HEK293T (cell line): ENCODE results near the gene COX5B.

ENCODE experiments used
- CTCF ChIA-PET: fragments of 350-600 bp; formaldehyde crosslinking; extraction: SDS; loops from one replicate; lab custom pipeline; 2021; ENCODE audit warnings: antibody characterized with exemption, inconsistent platforms; lab: Yijun Ruan, JAX
- POLR2A ChIA-PET: fragments of 350-600 bp; formaldehyde crosslinking; extraction: SDS; loops from one replicate; lab custom pipeline; 2020; ENCODE audit warnings: antibody characterized with exemption, inconsistent platforms; lab: Yijun Ruan, JAX
- DNase-seq: peaks from one replicate; pipeline ENCODE4 v3.0.0; 2012; ENCODE audit warnings: mixed read lengths; ENCODE audit errors: extremely low spot score
- ARNT ChIP-seq: fragments of 450-650 bp; IDR thresholded peaks from 2 replicates; pipeline ENCODE4 v1.6.1; 2017; ENCODE audit warnings: mild to moderate bottlenecking
- BHLHE40 ChIP-seq: fragments of 450-650 bp; IDR thresholded peaks from 2 replicates; pipeline ENCODE4 v1.6.1; 2016; ENCODE audit warnings: mild to moderate bottlenecking, moderate library complexity, borderline replicate concordance
- CTBP1 ChIP-seq: fragments of 450-650 bp; IDR thresholded peaks from 2 replicates; pipeline ENCODE4 v1.6.1; 2016; ENCODE audit warnings: borderline replicate concordance
- ELF4 ChIP-seq: fragments of 450-650 bp; IDR thresholded peaks from 2 replicates; pipeline ENCODE4 v1.6.1; 2017; ENCODE audit warnings: antibody characterized with exemption
- FOXA1 ChIP-seq: fragments of 450-650 bp; IDR thresholded peaks from 2 replicates; pipeline ENCODE4 v1.6.1; 2016; ENCODE audit warnings: mild to moderate bottlenecking
- FOXK2 ChIP-seq: fragments of 450-650 bp; IDR thresholded peaks from 2 replicates; pipeline ENCODE4 v1.6.1; 2016; ENCODE audit warnings: mild to moderate bottlenecking
- FOXM1 ChIP-seq: fragments of 450-650 bp; IDR thresholded peaks from 2 replicates; pipeline ENCODE4 v1.6.1; 2017; ENCODE audit warnings: mild to moderate bottlenecking, borderline replicate concordance
- HDGF ChIP-seq: fragments of 450-650 bp; IDR thresholded peaks from 2 replicates; pipeline ENCODE4 v1.6.1; 2017; ENCODE audit warnings: antibody characterized with exemption, borderline replicate concordance
- L3MBTL2 ChIP-seq: fragments of 450-650 bp; conservative IDR thresholded peaks from 2 replicates; pipeline ENCODE4 v1.6.1; 2016; ENCODE audit warnings: mild to moderate bottlenecking
- LEF1 ChIP-seq: fragments of 450-650 bp; IDR thresholded peaks from 2 replicates; pipeline ENCODE4 v1.6.1; 2017; ENCODE audit warnings: mild to moderate bottlenecking, borderline replicate concordance
- NFRKB ChIP-seq: fragments of 450-650 bp; IDR thresholded peaks from 2 replicates; pipeline ENCODE4 v1.6.1; 2016; ENCODE audit warnings: mild to moderate bottlenecking, moderate library complexity
- PKNOX1 ChIP-seq: fragments of 450-650 bp; IDR thresholded peaks from 2 replicates; pipeline ENCODE4 v1.6.1; 2016
- SP1 ChIP-seq: fragments of 450-650 bp; IDR thresholded peaks from 2 replicates; pipeline ENCODE4 v1.6.1; 2017
- SUZ12 ChIP-seq: fragments of 450-650 bp; IDR thresholded peaks from 2 replicates; pipeline ENCODE4 v1.6.1; 2016; ENCODE audit warnings: mild to moderate bottlenecking
- TARDBP ChIP-seq: fragments of 450-650 bp; IDR thresholded peaks from 2 replicates; pipeline ENCODE4 v1.6.1; 2016
- ZNF384 ChIP-seq: fragments of 450-650 bp; IDR thresholded peaks from 2 replicates; pipeline ENCODE4 v1.6.1; 2016

Gene COX5B

GRCh38 chr2:97662386-97662894 lies 16.6 kb downstream of the COX5B start:
- TF ChIP-seq L3MBTL2 = no peak
- no peak for TF ChIP-seq SUZ12
- no peak for TF ChIP-seq ZNF384
- TF ChIP-seq NFRKB = no peak
- no peak for TF ChIP-seq CTBP1
- TF ChIP-seq FOXA1 = no peak
- no peak for TF ChIP-seq SP1
- TF ChIP-seq HDGF = no peak
- no peak for TF ChIP-seq FOXK2
- TF ChIP-seq ELF4 = no peak
- TF ChIP-seq FOXM1 = no peak
- no peak for TF ChIP-seq PKNOX1
- TF ChIP-seq ARNT = no peak
- TF ChIP-seq TARDBP = no peak
- no peak for TF ChIP-seq LEF1
- CTCF ChIA-PET = interaction anchor here (0.6 to 1.2 kb wide), 3 partner anchors 11 to 900 kb away, joined by 3 read pairs; no protein-coding TSS in a partner anchor
- DNase-seq = no peak
- POLR2A ChIA-PET = interaction anchor here (1.0 to 5.2 kb wide), 5 partner anchors 7 to 38 kb away, joined by 3 to 164 read pairs (median 7); partner anchors contain the start of gene COX5B

- CTCF ChIA-PET = interaction anchor here (0.6 to 1.2 kb wide), 3 partner anchors 12 to 901 kb away, joined by 3 read pairs; no protein-coding TSS in a partner anchor
- peak; percentile 97 for TF ChIP-seq PKNOX1
- no peak for TF ChIP-seq BHLHE40
- POLR2A ChIA-PET = interaction anchor here (0.6 to 5.2 kb wide), 7 partner anchors 8 to 37 kb away, joined by 3 to 164 read pairs (median 7); partner anchors contain the start of gene COX5B
- DNase-seq = peak; percentile 65
Measured at GRCh38 chr2:97662895-97663625, 17.2 kb downstream of the COX5B start.

GRCh38 chr2:97663626-97663961 lies 17.7 kb downstream of the COX5B start:
- CTCF ChIA-PET = interaction anchor here (1.4 to 1.9 kb wide), 2 partner anchors 34 to 77 kb away, joined by 5 to 11 read pairs; no protein-coding TSS in a partner anchor

GRCh38 chr2:97663962-97664635 lies 18.2 kb downstream of the COX5B start, which contains the start of gene ACTR1B:
ACTR1B (minus strand) TSS chr2:97664044; CDS start chr2:97663890, 154 bp downstream.
- CTCF ChIA-PET = interaction anchor here (0.8 to 1.9 kb wide), 7 partner anchors 11 to 77 kb away, joined by 3 to 11 read pairs (median 5); partner anchors contain the start of gene COX5B
- DNase-seq = peak; percentile 96

More at GRCh38 chr2:97663626-97663961, 17.7 kb downstream of the COX5B start:
- POLR2A ChIA-PET = interaction anchor here (0.6 to 5.2 kb wide), 15 partner anchors 8 to 78 kb away, joined by 3 to 164 read pairs (median 9); partner anchors contain the start of genes ANKRD36B and COX5B
- DNase-seq = no peak
- TF ChIP-seq FOXM1 = peak; percentile 64; the same call in 1 of the 2 replicates
- no peak for TF ChIP-seq PKNOX1

GRCh38 chr2:97664636-97664970 lies 18.7 kb downstream of the COX5B start:
- TF ChIP-seq LEF1 (no peak), TARDBP (no peak), NFRKB (no peak), CTBP1 (no peak), SUZ12 (no peak)
- DNase-seq = no peak
- ChIA-PET CTCF (interaction anchor here (0.5 to 1.9 kb wide), 8 partner anchors 11 to 1460 kb away, joined by 3 to 11 read pairs (median 5); partner anchors contain the start of gene COX5B), POLR2A (interaction anchor here (0.5 to 5.2 kb wide), 14 partner anchors 9 to 77 kb away, joined by 3 to 164 read pairs (median 10); partner anchors contain the start of genes ANKRD36B and COX5B)

More at GRCh38 chr2:97663962-97664635, 18.2 kb downstream of the COX5B start, which contains the start of gene ACTR1B:
- TF ChIP-seq PKNOX1 (peak; percentile 98), L3MBTL2 (peak; percentile 82), ELF4 (peak; percentile 44; the same call in 1 of the 2 replicates), FOXA1 (no peak)
- POLR2A ChIA-PET = interaction anchor here (0.5 to 5.2 kb wide), 14 partner anchors 9 to 78 kb away, joined by 3 to 164 read pairs (median 10); partner anchors contain the start of genes ANKRD36B and COX5B
